Stimulated activated CD8-positive, alpha-beta memory T cell treated with anti-CD3 and anti-CD28 coated beads, Interleukin-12 subunit alpha, Interleukin-12 subunit beta, amount 100 ng/mL, for 1 hour (primary cell): ENCODE data around the gene XCR1.

ENCODE experiments used
- DNase-seq: peaks from one replicate; pipeline ENCODE4 v3.0.0-alpha.2; 2020; ENCODE audit warnings: low read depth

The XCR1 gene

GRCh38 chr3:45981346-45982074 lies 45.8 kb downstream of the XCR1 start:
- DNase-seq: no peak

- no peak for DNase-seq
Measured at GRCh38 chr3:45980819-45981218, 46.5 kb downstream of the XCR1 start.

- DNase-seq: no peak
Measured at GRCh38 chr3:45980229-45980813, 47.0 kb downstream of the XCR1 start.

- DNase-seq: no peak
Measured at GRCh38 chr3:45979378-45979777, 47.9 kb downstream of the XCR1 start.

GRCh38 chr3:45978006-45978761 lies 49.1 kb downstream of the XCR1 start:
- DNase-seq: no peak

GRCh38 chr3:45976191-45977091 lies 50.8 kb downstream of the XCR1 start:
- no peak for DNase-seq

GRCh38 chr3:45975686-45976085 lies 51.6 kb downstream of the XCR1 start:
- no peak for DNase-seq

- no peak for DNase-seq
Measured at GRCh38 chr3:45974686-45975085, 52.6 kb downstream of the XCR1 start.

- no peak for DNase-seq
Measured at GRCh38 chr3:45972534-45973402, 54.5 kb downstream of the XCR1 start.

GRCh38 chr3:45969953-45970352 lies 57.3 kb downstream of the XCR1 start:
- no peak for DNase-seq

- DNase-seq: no peak
Measured at GRCh38 chr3:45969116-45969515, 58.2 kb downstream of the XCR1 start.

GRCh38 chr3:45968706-45969105 lies 58.6 kb downstream of the XCR1 start:
- DNase-seq: no peak

GRCh38 chr3:45968149-45968548 lies 59.1 kb downstream of the XCR1 start:
- DNase-seq: no peak

- DNase-seq: no peak
Measured at GRCh38 chr3:45967724-45968123, 59.6 kb downstream of the XCR1 start.
